ENCODE results near the gene ADH5.

DNA sequence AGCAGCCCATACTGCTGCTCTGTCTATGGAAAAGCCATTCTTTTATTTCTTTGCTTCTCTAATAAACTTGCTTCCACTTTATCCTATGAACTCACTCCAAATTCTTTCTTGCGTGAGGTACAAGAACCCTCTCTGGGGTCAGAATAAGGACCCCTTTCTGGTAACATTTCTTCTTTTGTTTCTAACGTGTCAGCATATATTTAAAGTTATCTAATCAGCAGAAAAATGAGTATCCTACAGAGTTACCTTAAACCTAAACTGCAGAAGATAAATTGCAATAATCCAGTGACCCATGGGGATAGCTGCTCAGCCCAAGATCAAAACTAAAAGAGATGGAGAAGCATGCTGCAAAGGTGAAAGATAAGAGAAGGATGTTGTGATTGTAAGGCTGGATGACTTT is 4.0 kb downstream of the ADH5 start:
- TF ChIP-seq, protein P1, sequence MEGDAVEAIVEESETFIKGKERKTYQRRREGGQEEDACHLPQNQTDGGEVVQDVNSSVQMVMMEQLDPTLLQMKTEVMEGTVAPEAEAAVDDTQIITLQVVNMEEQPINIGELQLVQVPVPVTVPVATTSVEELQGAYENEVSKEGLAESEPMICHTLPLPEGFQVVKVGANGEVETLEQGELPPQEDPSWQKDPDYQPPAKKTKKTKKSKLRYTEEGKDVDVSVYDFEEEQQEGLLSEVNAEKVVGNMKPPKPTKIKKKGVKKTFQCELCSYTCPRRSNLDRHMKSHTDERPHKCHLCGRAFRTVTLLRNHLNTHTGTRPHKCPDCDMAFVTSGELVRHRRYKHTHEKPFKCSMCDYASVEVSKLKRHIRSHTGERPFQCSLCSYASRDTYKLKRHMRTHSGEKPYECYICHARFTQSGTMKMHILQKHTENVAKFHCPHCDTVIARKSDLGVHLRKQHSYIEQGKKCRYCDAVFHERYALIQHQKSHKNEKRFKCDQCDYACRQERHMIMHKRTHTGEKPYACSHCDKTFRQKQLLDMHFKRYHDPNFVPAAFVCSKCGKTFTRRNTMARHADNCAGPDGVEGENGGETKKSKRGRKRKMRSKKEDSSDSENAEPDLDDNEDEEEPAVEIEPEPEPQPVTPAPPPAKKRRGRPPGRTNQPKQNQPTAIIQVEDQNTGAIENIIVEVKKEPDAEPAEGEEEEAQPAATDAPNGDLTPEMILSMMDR (IDR thresholded peaks at IDR 0.05) = no peak
- TF ChIP-seq EZH2 (IDR thresholded peaks at IDR 0.05; ENCODE audit: borderline replicate concordance, insufficient read depth, low read depth, low read length, poor library complexity, severe bottlenecking) = no peak
